Stimulated activated CD8-positive, alpha-beta memory T cell treated with anti-CD3 and anti-CD28 coated beads, Interleukin-15, amount 100 ng/mL, for 1 hour (primary cell): Measurements from ENCODE around the gene HCN3.
"Not testable (repeated sequence)": the region's sequence is repeated elsewhere in the genome, so short reads cannot be mapped to it uniquely, and the experiment has no call there.

Source experiments
- DNase-seq: peaks from one replicate; pipeline ENCODE4 v3.0.0-alpha.2; 2020; ENCODE audit warnings: low read depth

HCN3 gene

DNA sequence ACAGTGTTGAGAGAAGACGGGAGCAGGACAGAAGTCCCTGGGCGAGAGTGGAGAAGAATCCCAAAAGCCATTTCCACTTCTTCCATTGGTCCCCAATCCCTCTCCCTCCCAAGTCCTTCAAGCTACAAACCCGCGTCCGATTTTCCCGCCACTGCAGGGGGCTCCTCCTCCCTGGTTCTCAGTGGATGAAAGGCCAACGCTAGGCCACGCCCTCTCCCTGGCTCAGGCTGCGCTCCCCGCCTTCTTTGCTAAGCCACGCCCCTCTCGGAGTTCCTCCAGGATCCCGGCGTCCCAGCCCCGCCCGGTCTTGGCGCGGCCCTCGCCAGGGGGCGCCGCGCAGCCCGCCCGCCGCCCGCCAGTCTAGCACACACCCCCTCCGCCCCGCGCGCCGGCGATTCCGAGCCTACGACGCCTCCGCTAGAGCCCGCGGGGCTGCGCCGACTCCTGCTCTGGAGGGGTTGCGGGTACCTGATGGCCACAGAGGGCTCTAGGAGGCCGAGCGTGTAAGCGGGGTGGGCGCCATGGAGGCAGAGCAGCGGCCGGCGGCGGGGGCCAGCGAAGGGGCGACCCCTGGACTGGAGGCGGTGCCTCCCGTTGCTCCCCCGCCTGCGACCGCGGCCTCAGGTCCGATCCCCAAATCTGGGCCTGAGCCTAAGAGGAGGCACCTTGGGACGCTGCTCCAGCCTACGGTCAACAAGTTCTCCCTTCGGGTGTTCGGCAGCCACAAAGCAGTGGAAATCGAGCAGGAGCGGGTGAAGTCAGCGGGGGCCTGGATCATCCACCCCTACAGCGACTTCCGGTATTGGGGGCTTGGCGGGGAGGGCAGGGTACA, at the start of gene HCN3:
HCN3 (plus strand) TSS at position 394 of the 832 bp plus-strand sequence; CDS start at position 522, 128 bp downstream.
- peak; percentile 83 for DNase-seq

DNA sequence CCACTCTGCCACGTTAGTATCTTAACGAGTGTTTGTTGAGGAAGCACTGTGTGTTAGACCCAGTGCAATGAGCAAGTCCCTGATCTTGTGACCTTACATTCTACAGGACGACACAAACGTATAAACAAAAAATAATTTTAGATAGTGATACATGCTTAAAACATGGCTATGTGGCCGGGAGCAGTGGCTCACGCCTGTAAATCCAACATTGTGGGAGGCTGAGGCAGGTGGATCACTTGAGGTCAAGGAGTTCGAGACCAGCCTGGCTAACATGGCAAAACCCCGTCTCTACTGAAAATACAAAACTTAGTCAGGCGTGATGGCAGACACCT, 49.2 kb upstream of the HCN3 start:
- no peak for DNase-seq

DNA sequence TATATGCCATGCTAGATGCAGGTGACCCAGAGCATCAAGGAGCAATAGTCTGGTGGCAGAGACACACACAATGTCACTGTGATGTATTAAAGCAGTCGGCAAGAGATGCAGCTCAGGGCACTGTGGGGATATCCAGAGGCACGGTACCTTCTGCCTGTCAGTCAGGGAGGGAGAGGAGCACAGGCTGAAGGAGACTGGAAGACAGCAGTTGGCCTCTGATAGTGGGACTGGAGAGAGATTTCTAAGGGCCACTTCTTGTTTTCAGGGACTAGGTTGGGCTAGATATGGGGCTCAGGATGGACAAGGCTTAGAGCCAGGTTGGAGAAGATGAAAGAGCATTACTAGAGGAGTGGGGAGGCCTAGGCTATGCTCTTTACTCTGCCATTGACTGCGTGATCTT, 46.0 kb upstream of the HCN3 start:
- not testable (repeated sequence) for DNase-seq

DNA sequence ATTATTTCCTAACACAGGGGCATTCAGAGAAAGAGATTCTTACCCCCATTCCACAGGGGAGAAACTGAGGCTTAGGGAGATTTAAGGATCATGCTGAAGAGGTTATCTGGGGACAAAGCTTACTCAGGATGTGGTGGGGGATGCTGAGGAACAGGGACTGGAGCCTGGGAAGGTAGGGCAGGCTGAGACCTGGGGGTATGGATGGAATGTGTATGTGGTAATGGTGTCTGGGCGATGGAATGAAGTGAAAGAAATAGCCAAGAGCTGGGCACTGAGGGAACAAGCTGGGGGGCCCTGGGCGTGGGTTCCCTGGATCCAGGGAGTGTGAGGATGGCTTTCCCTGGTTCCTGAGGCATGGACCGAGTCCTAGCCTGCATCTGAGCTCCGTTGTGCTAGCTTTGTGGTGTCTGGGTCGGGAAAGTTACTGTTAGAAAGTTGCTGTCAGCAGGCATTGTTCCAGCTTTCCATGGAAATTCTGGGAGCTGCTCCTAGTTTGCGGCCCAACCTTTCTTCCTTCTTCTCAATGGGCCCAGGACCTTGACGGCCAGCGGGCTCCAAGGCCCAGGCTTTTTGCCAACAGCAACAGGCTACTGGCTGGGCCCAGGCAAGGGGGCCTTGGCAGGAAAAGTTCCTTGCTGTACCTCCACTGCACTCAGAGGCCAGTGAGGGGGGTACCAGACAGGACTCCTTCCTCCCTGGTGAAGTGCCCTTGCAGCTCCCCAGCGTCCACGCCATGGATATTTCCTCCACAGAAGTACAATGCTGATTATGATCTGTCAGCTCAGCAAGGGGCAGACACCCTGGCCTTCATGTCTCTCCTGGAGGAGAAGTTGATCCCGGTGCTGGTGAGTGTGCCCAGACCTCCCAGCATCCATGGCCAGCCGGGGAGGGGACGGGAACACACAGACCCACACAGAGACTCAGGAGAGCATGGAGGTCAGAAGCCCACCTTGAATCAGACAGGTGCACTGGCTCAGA, 45.0 kb upstream of the HCN3 start:
- DNase-seq, result not testable (repeated sequence)

DNA sequence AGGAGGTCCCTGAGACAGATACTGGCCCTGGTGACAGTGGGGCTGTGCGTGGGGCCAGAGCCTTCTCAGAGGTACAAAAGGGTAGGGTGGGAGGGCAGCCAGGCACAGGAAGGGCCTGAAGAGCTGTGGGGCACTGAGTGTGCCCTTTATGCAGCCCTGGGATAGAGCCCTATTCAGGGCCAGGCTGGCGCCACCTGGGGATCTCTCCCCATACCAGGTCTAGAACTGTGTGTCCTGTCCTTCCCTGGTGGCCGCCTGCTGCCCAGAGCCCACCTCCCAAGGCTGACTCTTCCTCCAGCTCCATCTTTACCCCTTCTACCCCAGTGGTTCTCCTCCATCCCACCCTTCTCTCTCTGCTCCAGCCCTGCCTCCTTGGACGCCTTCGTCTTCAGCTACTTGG, 43.8 kb upstream of the HCN3 start:
- DNase-seq, result not testable (repeated sequence)

DNA sequence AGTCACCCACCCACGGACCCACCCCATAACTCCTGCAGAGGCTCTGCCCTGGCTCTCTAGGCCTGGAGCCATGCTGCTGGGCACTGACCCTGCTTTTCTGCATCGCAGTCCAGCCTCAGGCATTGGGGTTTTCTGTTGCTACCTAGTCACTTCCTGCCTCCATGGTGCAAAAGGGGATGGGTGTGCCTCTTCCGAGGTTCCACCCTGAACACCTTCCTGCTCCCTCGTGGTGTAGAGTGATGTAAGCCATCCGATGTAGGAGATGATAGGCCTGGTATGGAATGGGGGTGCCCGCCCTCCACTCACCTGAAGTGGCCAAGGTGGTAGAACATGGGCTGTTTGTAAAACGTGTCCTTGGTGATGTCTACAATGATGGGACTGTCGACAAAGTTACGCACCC, 41.9 kb upstream of the HCN3 start:
- DNase-seq, result not testable (repeated sequence)

DNA sequence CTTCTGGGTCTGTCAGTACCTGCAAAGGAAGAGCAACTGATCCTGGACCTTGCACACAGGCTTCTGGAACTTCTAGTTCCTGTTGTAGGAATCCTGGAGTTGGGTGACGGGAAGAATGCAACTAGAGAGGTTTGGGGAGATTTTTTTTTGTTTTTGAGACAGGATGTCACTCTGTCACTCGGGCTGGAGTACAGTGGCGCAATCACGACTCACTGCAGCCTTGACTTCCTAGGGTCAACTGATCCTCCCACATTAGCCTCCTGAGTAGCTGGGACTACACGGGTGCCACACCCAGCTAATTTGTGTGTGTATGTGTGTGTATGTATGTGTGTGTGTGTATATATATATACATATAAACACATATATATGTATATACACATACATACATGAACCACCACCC, 40.8 kb upstream of the HCN3 start:
- no peak for DNase-seq

DNA sequence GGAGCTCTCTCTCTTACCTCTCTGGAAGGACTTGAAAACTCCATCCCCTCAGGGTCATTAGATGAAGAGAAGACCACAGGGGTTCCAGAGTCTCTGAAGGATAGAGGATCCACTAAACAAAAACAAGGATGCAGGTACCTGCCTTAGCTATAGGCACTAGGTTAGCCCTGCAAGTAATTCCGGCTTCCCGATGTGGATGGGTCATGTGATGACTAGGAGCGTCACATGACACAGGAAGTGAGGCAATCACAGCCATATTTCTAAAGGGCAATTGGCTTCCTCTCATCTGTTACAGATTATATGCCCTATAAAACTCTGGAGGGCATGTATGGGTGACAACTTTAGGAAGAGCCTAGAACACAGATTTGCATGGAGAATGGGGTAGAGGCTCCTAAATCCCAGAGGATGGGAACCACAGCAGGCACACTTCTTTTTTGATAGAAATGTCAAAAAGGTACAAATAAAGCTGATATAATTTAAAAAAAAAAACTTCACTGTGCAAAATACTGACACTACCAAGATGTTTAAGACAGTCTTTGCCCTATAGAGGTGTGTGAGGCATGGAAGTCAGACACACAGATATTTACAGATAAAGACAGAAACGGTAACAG, 36.1 kb upstream of the HCN3 start:
- peak; percentile 41 for DNase-seq

DNA sequence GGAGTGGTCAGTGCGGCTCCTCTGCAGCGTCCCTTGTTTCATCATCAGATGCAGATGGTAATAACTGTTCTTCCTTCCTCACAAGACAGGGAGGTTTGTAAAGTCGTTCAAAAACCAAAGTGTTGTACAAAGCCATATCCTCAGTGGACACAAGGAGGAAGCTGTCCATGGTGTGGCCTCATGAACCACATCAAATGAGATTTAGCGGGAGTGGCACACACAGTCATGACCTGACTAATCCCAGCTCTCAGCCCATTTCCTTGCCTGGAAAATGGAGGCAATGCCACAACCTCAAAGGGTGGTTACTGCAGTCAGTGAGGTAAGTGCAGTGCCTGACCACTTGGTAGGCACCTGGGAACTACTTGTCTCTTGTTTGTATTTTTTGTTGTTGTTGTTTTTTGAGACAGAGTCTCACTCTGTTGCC, 35.4 kb upstream of the HCN3 start:
- no peak for DNase-seq

DNA sequence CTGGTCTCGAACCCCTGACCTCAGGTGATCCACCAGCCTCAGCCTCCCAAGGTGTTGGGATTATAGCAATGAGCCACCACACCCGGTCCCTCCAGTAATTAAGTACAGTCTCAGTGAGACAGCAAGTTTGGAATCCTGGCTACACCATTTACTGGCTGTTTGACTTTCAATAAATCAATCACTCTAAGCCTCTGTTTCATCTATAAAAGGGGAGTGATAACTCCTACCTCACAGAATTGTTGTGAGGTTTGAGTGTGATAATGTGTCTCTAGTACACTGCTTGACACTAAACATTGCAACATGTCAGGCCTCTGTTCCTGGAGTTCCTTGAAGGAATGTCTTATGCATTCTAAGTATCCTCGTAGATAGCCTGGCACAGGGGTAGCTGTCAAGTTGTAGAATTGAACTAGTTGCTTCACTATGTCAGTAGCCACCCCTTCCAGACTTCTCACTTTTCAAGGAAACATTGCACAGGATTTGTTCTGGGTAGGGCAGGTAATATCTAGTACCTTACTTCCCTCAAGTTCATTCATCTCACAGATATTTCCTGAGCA, 34.4 kb upstream of the HCN3 start:
- no peak for DNase-seq

DNA sequence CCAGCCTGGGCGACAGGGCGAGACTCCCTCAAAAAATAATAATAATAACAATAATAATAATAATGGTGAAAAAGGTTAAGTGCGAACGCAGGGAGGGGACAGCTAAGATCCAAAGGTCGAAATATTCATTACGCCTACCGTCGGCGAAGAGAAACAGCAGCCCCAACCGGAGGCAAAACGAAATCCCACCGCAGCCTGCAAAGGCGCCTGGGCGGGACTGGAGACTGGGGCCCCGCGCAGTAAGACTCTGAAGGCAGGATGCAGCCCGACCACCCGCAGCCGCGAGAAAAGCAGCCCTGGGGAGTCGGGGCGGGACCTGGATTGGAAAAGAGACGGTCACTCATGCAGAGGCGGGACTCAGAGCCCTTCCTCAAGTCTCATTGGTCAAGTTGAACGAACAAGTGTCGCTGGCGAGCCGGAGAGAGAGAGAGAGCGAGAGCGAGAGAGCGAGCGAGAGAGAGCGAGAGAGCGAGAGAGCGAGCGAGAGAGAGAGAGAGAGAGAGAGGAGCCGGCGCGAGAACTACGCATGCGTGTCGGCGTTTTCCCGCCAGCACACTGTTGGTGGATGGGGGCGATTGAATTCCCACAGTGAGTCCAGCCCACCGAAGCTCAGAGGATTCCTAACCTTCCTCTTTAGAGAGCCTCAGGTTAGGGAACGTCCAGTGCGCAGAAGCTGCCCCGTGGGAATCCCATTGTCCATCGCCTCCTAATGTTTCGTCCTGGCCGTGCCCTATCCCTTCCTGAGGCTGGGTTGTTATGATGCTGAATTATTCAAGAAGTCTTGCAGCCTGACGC, 32.7 kb upstream of the HCN3 start:
- DNase-seq, result peak; percentile 83

DNA sequence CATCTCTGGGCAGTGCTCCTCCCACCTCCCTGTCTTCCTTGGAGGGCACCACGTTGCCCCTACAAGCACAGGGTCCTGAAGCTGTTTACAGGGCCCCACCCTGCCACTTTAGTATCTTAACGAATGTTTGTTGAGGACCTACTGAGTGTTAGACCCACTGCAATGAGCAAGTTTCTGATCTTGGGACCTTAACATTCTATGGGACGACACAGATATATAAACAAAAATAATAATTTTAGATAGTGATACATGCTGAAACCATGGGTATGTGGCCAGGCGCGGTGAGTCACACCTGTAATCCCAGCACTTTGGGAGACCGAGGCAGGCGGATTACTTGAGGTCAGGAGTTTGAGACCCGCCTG, 32.1 kb upstream of the HCN3 start:
- DNase-seq, result no peak

DNA sequence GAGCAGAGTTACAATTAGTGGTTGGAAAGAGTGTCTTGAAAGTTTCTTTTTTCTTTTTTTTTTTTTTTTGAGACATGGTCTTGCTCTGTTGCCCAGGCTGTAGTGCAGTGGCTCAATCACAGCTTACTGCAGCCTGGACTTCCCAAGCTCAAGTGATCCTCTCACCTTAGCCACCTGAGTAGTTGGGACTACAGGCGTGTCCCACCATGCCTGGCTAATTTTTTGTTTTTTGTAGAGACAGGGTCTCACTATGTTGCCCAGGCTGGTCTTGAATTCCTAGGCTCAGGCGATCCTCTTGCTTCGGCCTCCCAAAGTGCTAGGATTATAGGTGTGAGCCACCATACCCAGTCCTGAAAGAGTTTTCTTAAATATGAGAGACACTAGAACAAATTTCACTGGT, 30.5 kb upstream of the HCN3 start:
- not testable (repeated sequence) for DNase-seq

DNA sequence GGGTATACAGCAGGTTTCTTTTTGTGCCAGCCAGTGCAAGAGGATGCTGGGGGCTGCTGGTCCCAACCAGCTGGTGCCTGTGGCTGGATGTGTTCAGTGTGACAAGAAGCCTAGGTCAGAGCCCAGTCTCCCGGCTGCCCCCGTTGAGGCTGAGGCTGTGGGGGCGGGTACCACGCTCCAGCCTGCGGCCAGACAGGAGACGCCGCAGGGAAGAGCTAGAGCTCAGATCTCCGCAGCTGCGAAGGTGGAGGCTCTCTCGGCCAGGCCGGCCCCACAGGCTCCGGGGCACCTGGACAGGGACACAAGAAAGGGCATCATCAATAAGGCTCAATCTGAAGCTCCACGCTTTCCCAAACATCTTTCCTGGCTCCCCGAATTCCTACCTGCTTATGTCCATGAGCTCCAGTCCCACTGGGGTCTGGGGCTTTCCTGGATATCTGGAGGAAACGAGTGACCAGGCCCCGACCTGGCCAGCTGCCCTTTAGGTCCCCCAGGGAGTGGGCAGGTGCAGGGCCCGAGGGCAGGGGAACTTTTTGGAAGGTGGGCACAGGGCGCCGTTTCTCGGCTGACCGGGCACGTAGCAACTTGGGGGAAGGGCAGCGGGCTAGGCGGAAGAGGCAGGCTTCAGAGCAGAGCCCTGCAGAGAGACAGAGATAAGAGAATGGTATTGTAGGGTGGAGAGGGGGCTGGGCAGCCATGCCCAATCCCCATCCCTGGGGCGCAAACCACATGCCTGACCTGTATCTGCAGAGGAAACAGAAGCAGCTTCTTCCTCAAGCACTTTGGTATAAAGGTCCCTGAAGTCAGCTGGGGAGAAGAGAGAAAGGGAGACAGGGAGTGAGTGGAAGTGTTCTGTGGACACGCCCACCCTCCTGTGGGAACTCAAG, 29.4 kb upstream of the HCN3 start:
- DNase-seq, result no peak

DNA sequence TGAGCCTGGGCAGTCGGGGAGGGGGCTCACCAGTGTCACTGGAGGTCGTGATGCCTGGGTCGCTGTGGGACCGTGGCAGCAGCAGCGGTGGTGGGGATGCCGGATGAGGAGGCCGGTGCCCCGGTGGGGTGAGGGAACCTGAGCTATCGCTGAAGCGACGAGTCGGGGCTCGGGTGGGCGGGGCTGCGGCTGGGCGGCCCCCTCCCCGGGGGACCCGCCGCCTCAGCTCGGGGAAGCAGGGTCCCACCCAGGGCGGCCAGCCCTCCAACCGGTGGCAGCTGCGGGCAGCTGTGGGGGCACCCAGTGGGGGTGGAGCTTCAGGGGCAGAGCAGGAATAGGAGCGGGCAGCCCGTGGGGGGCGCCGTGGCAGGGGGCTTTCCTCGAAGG, 27.0 kb upstream of the HCN3 start:
- no peak for DNase-seq

DNA sequence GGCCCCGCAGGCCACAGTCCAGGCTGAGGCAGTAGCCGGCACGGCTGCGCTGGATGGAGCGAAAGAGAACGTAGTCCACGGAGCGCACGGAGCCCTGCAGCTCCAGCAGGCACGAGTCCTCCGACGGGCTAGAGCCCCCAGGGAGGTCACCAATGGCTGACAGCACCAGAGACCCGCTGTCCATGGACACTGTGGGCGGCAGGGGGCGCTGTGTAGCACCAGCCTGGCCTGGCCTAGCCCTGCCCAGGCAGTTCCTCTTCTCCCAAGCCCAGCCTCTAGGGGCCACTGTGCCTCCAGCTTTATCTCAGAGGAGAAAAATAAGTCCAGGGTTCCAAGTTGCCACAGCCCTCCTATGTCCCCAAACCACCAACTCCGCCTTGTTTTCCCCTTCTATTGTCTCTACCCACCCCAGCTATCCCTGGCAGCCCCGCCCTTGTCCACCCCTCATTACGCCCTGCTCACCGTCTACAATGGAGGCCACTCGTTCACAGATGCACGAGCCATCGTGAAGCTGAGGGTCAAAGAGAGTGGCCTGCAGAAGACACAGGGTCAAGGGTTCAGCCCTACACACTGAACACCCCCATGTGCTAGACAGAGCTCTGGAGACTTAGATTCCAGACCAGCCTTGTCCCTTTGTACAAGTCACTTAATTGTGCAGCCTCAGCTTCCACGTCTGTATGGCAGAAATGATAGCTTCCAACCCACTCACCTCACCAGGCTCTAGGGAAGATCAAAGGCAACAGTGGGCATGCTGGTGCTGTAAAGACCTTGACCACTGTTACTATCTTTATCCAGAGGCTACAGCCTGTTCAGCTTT, 26.4 kb upstream of the HCN3 start:
- DNase-seq, result peak; percentile 96

DNA sequence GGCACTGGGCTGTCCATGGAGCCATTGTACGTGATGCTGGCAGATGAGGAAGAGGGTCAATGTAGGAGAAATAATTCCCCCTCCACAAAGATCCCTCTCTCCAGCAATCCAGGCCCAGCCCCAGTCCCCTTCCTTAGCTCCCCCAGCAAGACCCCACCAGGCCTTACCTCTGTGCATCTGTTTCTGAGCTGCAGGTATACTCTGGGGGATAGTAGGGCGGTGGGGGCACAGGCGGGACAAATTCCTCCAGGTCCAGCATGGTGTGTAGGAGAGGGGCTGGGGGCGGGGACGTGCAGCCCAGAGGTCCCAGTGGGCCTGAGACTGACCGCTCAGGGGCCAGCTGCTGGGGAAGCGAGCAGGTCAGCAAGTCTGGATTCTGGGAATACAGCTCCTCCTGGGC, 25.7 kb upstream of the HCN3 start:
- DNase-seq, result no peak

DNA sequence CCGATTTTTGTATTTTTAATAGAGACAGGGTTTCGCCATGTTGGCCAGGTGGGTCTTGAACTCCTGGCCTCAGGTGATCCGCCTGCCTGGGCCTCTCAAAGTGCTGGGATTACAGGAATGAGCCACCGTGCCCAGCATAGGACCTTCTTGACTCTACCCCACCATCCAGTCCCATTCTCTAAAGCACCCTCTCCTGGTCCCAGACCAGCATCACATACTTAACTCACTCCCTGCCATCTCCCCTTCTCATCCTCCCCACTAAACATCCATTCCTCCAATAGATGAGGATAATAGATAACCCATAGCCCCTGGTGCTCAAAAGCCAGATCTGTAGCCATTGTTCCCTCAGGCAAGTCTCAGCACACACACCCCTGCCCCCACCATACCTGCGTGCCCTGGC, 24.1 kb upstream of the HCN3 start:
- DNase-seq, result no peak

DNA sequence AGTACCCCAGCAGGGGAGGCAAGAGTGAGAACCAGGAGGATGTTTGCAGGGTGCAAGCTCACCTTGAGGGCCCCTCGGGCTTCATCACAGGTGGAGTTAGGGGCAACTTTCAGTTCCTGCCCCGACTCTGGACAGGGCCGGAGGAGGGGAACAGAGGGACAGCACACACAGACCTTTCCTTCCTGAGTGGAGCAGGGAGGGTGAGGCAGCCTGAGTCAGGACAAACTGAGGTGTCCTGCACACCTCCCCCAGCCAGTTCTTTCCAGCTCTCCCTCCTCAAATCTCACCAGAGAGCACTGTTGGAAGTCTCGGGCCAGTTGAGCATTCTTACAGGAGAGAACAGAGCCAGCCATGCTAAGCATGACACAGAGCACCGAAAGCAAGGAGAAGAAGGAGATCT, 23.5 kb upstream of the HCN3 start:
- no peak for DNase-seq
